Measurements from ENCODE around the gene TRPM2.

The TRPM2 gene

GRCh38 chr21:44366586-44367211, 13.3 kb downstream of the TRPM2 start:
- no peaks in the 10 kb centered on the region for H3K9me3 ChIP-seq (ENCODE audit: control insufficient read depth, low read length)
- H3K4me3 ChIP-seq (ENCODE audit: low read length), result no peak overlapping the region
- peaks cover 20% of the 10 kb centered on the region for H3K27me3 ChIP-seq (ENCODE audit: control insufficient read depth, insufficient read depth, low read length)
- no peaks in the 10 kb centered on the region for H3K4me1 ChIP-seq (ENCODE audit: control insufficient read depth, insufficient read depth, low read length)
- H3K9ac ChIP-seq (ENCODE audit: low read length), result no peak overlapping the region
- H3K36me3 ChIP-seq (ENCODE audit: control insufficient read depth, insufficient read depth, low read length), result no peaks in the 10 kb centered on the region

- Histone ChIP-seq H3K27me3 (ENCODE audit: control insufficient read depth, insufficient read depth, low read length) (peaks cover 20% of the 10 kb centered on the region), H3K36me3 (ENCODE audit: control insufficient read depth, insufficient read depth, low read length) (no peaks in the 10 kb centered on the region), H3K4me3 (ENCODE audit: low read length) (no peak overlapping the region), H3K4me1 (ENCODE audit: control insufficient read depth, insufficient read depth, low read length) (no peaks in the 10 kb centered on the region), H3K9ac (ENCODE audit: low read length) (no peak overlapping the region), H3K9me3 (ENCODE audit: control insufficient read depth, low read length) (no peaks in the 10 kb centered on the region)
Observed at GRCh38 chr21:44368711-44369446, 15.5 kb downstream of the TRPM2 start.

GRCh38 chr21:44370027-44370735, 16.8 kb downstream of the TRPM2 start:
- H3K9ac ChIP-seq (ENCODE audit: low read length), result no peak overlapping the region
- H3K4me1 ChIP-seq (ENCODE audit: control insufficient read depth, insufficient read depth, low read length), result no peaks in the 10 kb centered on the region
- H3K4me3 ChIP-seq (ENCODE audit: low read length), result no peak overlapping the region
- no peaks in the 10 kb centered on the region for H3K9me3 ChIP-seq (ENCODE audit: control insufficient read depth, low read length)
- H3K36me3 ChIP-seq (ENCODE audit: control insufficient read depth, insufficient read depth, low read length), result no peaks in the 10 kb centered on the region
- peaks cover 20% of the 10 kb centered on the region for H3K27me3 ChIP-seq (ENCODE audit: control insufficient read depth, insufficient read depth, low read length)

- H3K9me3 ChIP-seq (ENCODE audit: control insufficient read depth, low read length), result no peaks in the 10 kb centered on the region
- H3K36me3 ChIP-seq (ENCODE audit: control insufficient read depth, insufficient read depth, low read length), result no peaks in the 10 kb centered on the region
- no peaks in the 10 kb centered on the region for H3K4me1 ChIP-seq (ENCODE audit: control insufficient read depth, insufficient read depth, low read length)
- no peak overlapping the region for H3K9ac ChIP-seq (ENCODE audit: low read length)
- peaks cover 20% of the 10 kb centered on the region for H3K27me3 ChIP-seq (ENCODE audit: control insufficient read depth, insufficient read depth, low read length)
- no peak overlapping the region for H3K4me3 ChIP-seq (ENCODE audit: low read length)
Observed at GRCh38 chr21:44370786-44371410, 17.5 kb downstream of the TRPM2 start.

GRCh38 chr21:44371596-44371995, 18.2 kb downstream of the TRPM2 start:
- no peaks in the 10 kb centered on the region for H3K36me3 ChIP-seq (ENCODE audit: control insufficient read depth, insufficient read depth, low read length)
- peaks cover 22% of the 10 kb centered on the region for H3K27me3 ChIP-seq (ENCODE audit: control insufficient read depth, insufficient read depth, low read length)
- no peak overlapping the region for H3K9ac ChIP-seq (ENCODE audit: low read length)

GRCh38 chr21:44372616-44373015, 19.2 kb downstream of the TRPM2 start:
- H3K9me3 ChIP-seq (ENCODE audit: control insufficient read depth, low read length), result no peaks in the 10 kb centered on the region
- no peak overlapping the region for H3K9ac ChIP-seq (ENCODE audit: low read length)
- H3K4me3 ChIP-seq (ENCODE audit: low read length), result no peak overlapping the region
- peaks cover 30% of the 10 kb centered on the region for H3K27me3 ChIP-seq (ENCODE audit: control insufficient read depth, insufficient read depth, low read length)
- peaks cover 11% of the 10 kb centered on the region for H3K4me1 ChIP-seq (ENCODE audit: control insufficient read depth, insufficient read depth, low read length)
- no peaks in the 10 kb centered on the region for H3K36me3 ChIP-seq (ENCODE audit: control insufficient read depth, insufficient read depth, low read length)

More at GRCh38 chr21:44371596-44371995, 18.2 kb downstream of the TRPM2 start:
- Histone ChIP-seq H3K9me3 (ENCODE audit: control insufficient read depth, low read length) (no peaks in the 10 kb centered on the region), H3K4me1 (ENCODE audit: control insufficient read depth, insufficient read depth, low read length) (peaks cover 1% of the 10 kb centered on the region), H3K4me3 (ENCODE audit: low read length) (no peak overlapping the region)

- Histone ChIP-seq H3K9ac (ENCODE audit: low read length) (no peak overlapping the region), H3K27me3 (ENCODE audit: control insufficient read depth, insufficient read depth, low read length) (peaks cover 29% of the 10 kb centered on the region), H3K4me3 (ENCODE audit: low read length) (no peak overlapping the region), H3K9me3 (ENCODE audit: control insufficient read depth, low read length) (no peaks in the 10 kb centered on the region), H3K36me3 (ENCODE audit: control insufficient read depth, insufficient read depth, low read length) (no peaks in the 10 kb centered on the region), H3K4me1 (ENCODE audit: control insufficient read depth, insufficient read depth, low read length) (peaks cover 20% of the 10 kb centered on the region)
Observed at GRCh38 chr21:44374601-44375280, 21.3 kb downstream of the TRPM2 start.

GRCh38 chr21:44375281-44375651, 21.8 kb downstream of the TRPM2 start:
- Histone ChIP-seq H3K4me3 (ENCODE audit: low read length) (no peak overlapping the region), H3K9ac (ENCODE audit: low read length) (no peak overlapping the region), H3K27me3 (ENCODE audit: control insufficient read depth, insufficient read depth, low read length) (peaks cover 23% of the 10 kb centered on the region), H3K36me3 (ENCODE audit: control insufficient read depth, insufficient read depth, low read length) (no peaks in the 10 kb centered on the region), H3K9me3 (ENCODE audit: control insufficient read depth, low read length) (no peaks in the 10 kb centered on the region), H3K4me1 (ENCODE audit: control insufficient read depth, insufficient read depth, low read length) (peaks cover 20% of the 10 kb centered on the region)

GRCh38 chr21:44375761-44376241, 22.4 kb downstream of the TRPM2 start:
- Histone ChIP-seq H3K9me3 (ENCODE audit: control insufficient read depth, low read length) (no peaks in the 10 kb centered on the region), H3K4me1 (ENCODE audit: control insufficient read depth, insufficient read depth, low read length) (peaks cover 20% of the 10 kb centered on the region), H3K27me3 (ENCODE audit: control insufficient read depth, insufficient read depth, low read length) (peaks cover 18% of the 10 kb centered on the region), H3K9ac (ENCODE audit: low read length) (no peak overlapping the region), H3K4me3 (ENCODE audit: low read length) (no peak overlapping the region), H3K36me3 (ENCODE audit: control insufficient read depth, insufficient read depth, low read length) (no peaks in the 10 kb centered on the region)

GRCh38 chr21:44376606-44377005, 23.2 kb downstream of the TRPM2 start:
- Histone ChIP-seq H3K27me3 (ENCODE audit: control insufficient read depth, insufficient read depth, low read length) (peaks cover 16% of the 10 kb centered on the region), H3K9ac (ENCODE audit: low read length) (no peak overlapping the region), H3K4me3 (ENCODE audit: low read length) (no peak overlapping the region), H3K4me1 (ENCODE audit: control insufficient read depth, insufficient read depth, low read length) (peaks cover 20% of the 10 kb centered on the region), H3K36me3 (ENCODE audit: control insufficient read depth, insufficient read depth, low read length) (no peaks in the 10 kb centered on the region), H3K9me3 (ENCODE audit: control insufficient read depth, low read length) (no peaks in the 10 kb centered on the region)

- no peak overlapping the region for H3K4me3 ChIP-seq (ENCODE audit: low read length)
- no peaks in the 10 kb centered on the region for H3K9me3 ChIP-seq (ENCODE audit: control insufficient read depth, low read length)
- H3K9ac ChIP-seq (ENCODE audit: low read length), result no peak overlapping the region
- peaks cover 20% of the 10 kb centered on the region for H3K4me1 ChIP-seq (ENCODE audit: control insufficient read depth, insufficient read depth, low read length)
- no peaks in the 10 kb centered on the region for H3K36me3 ChIP-seq (ENCODE audit: control insufficient read depth, insufficient read depth, low read length)
- peaks cover 16% of the 10 kb centered on the region for H3K27me3 ChIP-seq (ENCODE audit: control insufficient read depth, insufficient read depth, low read length)
Observed at GRCh38 chr21:44377201-44377921, 23.9 kb downstream of the TRPM2 start.
